Activated CD4-positive, alpha-beta T cell treated with anti-CD3 and anti-CD28 coated beads, Interleukin-2, Interleukin-4, amounts not matched to agents 100 ng/mL and 50 ng/mL, durations not matched to agents 16 hours and 8 hours (primary cell): ENCODE measurements around the gene FUT2.
"Not testable (repeated sequence)": the region's sequence is repeated elsewhere in the genome, so short reads cannot be mapped to it uniquely, and the experiment has no call there.

Experiments used
- DNase-seq: peaks from one replicate; pipeline ENCODE4 v3.0.0-alpha.2; 2020; ENCODE audit warnings: low spot score

The FUT2 gene

DNA sequence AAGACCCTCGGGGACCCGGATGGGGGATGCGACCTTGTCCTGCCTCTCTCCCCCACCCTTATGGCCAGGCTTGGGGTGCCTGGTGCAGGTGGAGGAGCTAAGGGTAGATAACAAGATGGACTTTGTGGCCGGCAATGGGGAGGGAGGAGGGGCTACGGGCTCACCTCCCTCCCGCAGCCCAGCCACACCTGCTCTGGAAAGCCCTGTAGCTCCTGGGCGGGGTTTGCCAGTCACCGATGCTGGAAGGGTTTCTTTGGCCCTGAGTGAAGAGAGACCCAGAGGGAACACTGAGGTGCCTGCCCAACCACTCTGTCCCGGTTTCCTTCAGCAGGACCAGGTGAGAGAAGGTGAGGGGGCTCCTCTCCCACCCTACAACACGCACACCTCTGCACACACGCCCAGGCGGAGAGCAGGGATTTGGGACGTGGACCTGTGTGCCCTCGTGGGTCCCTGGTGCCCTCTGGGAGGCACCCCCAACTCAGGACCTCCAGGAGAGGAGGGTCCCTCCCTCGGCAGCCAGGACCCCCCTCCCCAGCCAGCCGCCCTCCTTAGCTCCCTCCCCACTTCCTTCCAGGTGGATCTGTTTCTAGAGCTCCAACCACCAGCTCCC is at the start of gene FUT2:
Gene FUT2 (plus strand): TSS at position 229 of the 610 bp plus-strand sequence. CDS start 6,986 bp downstream, outside the sequence.
- no peak for DNase-seq

DNA sequence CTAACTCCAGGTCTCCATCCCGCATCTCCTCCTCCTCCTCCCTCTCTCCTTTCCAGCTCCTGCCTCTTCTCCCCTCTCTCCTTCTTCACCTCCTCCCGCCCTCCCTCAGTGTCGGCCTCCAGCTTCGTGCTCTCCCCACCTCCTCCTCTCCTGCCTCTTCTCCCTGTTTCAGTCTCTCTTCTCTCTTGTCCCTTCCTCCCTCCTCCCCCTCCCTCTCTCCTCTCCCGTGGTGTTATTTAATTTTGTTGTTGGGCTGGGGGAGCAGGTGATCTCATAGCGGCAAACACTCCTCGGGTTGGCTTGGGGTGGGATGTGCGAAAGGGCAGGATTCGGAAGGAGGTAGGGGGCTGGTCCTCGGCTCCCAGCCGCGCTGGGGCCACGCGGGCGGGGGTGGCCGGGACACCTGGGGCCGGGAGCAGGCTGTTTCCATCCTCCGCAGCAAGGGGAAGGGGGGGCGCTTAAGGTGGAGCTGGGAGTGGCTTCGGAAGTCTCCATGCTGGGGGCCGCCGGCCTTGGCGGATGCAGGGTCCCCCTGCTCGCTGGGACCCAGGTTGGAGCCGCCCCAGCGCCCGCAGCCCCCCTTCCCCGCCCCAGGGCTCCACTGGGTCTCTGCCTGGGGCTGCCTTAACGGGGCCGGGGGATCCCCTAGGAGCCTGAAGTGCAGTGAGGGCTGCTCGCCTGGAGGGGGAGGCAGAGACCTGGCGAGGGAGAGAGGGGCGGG is 49.6 kb upstream of the FUT2 start, which contains the start of gene CA11:
Gene CA11 (minus strand): TSS at position 187 of the 721 bp plus-strand sequence. CDS start 555 bp downstream, outside the sequence.
- peak; percentile 92 for DNase-seq

DNA sequence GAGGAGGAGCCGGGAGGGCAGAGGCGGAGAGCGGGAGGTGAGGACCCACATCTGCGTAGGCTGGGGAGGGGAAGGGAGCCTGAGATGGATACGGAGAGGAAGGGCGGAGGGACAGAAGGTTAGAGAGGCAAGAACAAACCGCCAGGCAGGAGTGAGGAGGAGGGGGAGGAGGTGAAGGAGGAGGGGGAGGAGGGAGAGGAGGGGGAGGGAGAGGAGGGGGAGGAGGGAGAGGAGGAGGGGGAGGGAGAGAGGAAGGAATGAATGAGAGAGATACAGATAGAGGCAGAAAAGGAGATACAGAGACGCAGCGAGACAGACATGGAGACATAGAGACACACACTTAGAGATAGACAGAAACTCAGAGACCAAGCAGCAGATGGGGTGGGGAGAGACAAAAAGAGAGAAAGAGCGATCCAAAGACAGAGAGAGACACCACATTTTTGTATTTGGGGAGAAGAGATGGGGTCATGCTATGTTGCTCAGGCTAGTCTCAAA is 49.0 kb upstream of the FUT2 start:
- DNase-seq, result no peak

DNA sequence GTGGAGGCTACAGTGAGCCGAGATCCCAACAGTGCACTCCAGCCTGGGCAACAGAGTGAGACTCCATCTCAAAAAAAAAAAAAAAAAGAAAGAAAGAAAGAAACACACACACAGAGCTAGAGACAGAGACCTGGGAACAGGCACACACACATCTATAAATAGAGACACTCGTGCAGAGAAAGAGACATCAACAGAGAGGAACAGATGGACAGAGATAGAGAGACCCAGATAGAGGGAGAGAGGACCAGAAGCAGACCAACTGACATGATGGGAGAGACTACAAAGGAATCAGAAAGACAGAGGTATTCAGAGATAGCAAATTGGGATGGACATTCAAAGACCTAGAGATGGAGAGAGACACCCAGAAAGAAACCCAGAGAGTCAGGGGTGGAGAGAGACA is 47.6 kb upstream of the FUT2 start:
- no peak for DNase-seq

DNA sequence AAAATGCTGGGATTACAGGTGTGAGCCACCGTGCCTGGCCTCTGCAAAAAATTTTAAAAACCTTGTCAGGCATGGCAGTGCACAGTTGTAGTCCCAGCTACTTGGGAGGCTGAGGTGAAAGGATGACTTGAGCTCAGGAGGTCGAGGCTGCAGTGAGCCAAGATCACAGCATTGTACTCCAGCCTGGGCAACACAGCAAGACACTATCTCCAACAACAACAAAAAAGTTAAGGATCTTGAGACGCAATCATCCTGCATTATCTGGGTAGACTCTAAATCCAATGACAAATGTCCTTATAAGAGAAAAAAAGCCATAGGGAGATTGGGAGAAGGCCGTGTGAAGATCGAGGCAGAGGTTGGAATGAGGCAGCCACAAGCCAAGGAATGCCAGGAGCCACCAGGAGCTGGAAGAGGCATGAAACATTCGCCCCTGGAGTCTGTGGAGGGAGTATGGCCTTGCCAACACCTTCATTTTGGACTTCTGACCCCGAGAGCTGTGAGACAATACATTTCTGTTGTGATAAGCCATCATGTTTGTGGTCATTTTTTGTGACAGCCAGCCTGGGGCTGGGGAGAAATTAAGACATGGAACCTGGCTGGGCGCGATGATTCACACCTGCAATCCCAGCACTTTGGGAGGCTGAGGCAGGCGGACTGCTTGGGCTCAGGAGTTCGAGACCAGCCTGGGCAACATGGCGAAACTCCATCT is 44.6 kb upstream of the FUT2 start:
- no peak for DNase-seq

DNA sequence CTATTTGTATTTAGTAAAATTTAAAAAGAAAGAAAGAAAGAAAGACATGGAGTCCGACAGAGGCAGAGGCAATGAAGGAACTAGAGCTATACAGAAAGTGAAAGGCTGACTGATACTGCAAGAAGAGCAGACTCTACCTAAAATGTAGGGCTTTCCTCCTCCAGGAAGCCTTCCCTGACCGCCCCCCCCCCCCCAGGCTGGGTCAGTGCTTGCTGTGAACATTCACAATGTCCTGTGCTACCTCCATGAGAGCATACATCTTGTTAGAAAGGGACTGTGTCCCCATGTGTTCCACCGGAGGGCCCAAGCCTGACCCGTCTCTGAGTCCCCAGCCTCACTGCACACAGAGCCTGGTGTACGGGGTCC is 44.1 kb upstream of the FUT2 start:
- DNase-seq, result no peak

DNA sequence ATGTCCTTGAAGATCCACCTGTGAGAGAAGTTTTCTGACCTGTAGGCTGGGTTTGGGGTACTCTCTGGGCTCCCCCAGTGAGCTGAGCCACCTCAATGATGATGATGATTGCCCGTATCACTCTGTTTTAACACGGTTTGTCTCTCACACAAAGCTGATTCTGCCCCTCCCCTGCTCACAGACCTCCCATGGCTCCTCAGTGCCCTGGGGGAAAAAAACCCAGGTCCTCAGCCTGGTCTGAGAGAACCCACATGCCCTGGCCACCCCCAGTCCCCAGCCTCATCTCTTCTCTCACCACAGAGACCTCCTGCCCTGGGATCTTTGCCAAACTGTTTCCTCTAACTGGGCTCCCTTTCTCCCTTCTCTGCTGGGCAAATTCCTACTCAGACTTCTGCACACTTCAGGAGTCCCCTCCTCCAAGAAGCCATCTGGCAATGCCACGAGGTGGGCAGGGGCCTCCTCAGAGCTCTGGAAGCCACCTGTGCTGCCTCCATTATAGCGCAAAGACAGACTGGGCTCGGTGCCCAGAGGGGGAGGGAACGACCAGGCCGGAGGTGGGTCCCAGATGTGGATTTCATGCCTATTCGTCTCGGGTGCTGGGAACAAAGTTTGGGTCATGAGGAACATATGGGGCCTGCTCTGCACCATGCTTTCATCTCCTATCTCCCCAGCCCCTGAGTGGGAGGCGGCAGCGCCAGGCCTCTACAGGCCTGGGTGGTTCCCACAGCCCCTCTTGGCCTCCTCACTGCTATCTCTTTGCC is 41.3 kb upstream of the FUT2 start:
- DNase-seq, result no peak

DNA sequence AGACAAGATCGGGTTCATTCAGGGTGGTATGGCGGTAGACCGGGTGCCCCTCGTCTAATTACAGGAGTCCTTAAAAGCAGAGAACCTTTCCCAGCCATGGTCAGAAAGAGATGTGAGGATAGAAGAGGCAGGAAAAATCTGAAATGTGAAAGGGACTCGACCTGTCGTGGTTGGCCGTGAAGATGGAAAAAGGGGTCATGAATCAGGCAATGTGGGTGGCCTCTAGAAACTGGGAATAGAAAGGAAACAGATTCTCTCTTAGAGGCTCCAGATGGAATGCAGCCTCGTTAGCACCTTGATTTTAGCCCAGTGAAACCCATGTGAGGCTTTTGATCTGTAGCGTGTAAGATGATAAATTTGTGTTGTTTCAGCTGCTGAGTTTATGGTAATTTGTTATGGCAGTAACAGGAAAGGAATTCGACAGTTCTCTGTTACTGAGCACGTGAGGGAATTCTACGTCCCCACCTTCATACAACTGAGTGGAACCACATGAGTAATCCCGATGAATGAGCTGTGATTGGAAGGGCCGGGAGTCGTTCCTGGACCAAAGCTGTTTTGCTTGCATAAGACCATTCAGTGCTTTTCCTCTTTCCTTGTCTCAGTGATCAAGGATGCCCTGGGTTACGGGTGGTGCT is 38.8 kb upstream of the FUT2 start:
- no peak for DNase-seq

DNA sequence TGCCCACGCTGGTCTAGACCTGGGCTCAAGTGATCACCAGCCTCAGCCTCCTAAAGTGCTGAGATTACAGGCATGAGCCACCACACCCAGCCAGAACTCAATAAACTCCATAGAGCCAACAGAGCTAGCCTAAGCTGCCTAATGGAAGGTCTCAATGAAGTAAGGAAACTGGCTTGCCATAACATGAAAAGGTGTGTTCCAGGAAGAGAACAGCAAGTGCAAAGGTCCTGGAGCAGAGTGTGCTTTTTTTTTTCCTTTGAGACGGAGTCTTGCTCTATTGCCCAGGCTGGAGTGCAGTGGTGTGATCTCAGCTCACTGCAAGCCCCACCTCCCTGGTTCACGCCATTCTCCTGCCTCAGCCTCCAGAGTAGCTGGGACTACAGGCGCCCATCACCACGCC is 37.9 kb upstream of the FUT2 start:
- not testable (repeated sequence) for DNase-seq

DNA sequence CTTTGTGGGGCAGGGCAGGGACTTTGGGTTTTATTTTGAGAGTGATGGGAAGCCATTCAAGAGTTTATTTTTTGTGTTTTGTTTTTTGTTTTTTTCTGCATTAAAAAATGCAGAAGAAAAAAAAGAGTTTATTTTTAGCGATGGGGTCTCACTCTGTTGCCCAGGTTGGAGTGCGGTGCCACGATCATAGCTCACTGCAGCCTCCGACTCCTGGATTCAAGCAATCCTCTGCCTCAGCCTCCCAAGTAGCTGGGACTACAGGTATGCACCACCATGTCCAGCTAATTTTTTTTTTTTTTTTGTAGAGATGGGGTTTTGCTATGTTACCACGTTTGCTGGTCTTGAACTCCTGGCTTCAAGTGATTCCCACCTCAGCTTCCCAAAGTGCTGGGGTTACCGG is 37.3 kb upstream of the FUT2 start:
- DNase-seq, result no peak

DNA sequence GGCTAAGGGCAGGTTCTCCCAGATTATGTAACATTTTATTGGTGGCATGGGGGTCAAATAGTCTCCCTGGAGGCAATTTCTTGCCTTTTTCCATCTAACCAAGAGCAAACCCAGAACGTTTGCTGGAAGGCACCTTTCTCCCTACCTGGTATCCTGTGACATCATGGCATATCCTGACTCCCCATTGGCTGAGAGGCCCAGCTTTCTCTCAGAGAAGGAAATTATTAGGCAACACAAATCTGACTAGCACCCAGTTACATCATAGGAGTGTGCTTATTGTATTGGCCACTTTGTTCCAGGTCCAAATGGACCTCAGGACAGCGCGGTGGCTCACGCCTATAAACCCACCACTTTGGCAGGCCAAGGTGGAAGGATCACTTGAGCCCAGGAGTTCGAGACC is 36.0 kb upstream of the FUT2 start:
- DNase-seq, result no peak

DNA sequence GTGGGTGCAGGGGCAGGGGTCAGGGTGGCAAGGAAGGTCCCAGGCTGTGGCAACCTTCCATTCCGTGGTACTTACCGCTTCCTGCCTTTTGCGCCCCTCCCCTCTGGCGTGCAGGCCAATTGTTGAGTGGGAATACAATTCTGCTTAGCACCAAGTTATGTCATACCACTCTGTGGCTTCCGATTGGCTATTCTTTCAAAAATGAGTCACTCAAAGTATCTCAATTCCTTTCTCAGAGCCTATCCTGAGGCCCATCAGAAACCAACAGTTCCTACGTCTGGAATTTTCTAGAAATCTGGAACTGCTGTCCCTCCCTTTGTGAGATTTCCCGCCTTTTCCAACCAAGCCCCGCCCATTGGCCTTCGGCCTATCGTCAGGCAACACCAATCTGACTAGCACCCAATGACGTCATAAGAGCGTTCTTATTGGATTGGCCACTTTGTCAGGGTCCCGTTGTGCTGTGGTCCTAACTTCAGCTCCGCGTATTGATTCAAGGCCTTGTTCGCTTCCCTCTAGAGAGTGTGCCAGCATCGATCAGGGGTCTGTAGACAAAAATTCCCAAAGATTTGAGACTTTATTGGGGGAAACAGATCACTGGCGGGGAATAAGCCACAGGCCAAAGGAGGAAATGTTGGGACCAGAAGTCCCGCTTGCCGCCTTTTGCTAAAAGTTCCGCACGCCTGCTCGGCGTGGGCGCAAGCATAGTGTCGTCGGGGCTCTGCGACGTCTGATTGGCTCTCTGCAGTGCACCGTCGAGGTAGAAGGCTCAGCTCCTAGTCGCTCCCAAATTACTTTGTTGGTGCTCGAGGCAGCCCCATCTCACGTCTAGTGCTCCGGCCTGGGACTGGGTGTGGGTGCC is 34.7 kb upstream of the FUT2 start:
- peak; percentile 94 for DNase-seq

DNA sequence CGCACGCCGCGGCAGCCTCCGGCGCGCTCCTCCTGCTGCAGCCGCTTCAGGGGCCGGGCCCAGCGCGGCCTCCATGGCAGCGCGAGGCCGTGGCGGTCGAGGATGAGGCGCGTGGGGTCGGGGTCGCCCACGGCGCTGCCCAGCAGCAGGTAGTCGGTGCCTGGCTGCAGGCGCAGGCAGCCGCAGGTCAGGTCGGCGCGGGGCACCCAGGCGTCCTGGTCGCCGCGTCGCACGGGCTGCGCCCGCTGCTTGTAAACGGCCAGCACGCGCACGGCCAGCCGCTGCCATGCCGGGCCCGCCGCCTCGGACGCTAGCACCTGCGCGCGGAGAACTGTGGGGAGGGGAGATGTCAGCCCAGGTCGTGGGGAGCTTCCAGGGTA is 34.1 kb upstream of the FUT2 start:
- DNase-seq, result no peak

DNA sequence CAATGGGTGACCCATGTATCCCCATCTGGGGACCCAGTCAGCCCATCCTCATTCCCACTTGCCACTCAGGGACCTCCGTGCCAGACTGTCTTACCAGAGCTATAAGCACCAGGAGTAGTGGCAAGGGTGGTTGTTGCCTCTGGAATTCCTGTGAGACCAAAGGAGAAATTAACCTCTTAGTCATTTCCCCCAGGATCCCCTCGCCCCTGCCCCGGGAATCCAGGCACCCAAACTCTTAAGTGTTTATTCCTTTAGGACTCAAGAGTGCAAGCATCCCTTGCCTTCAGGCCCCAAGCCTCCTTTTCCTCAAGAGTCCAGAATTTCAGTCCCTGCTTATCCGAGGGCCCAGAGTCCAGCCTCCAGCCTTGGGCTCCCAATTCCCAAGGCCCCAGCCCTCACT is 32.1 kb upstream of the FUT2 start:
- DNase-seq, result no peak

DNA sequence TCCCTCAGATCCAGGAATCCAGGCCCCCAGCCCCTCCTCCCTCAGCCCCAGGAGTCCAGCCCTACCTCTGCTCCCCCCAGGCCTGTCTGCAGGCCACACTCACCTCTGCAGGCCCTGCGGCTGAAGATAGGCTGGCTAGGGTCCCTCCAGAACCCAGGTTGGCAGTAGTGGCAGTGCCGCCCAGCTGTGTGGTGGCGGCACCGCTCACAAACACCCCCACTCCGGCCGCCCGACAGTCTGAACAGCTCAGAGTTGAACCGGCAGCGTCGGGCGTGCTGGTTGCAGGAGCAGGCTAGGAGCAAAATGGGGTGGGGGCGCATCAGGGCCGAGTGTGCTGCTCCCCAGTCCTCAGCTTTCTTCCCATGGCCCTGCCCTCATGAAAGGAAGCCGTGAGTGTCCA is 31.3 kb upstream of the FUT2 start:
- no peak for DNase-seq

DNA sequence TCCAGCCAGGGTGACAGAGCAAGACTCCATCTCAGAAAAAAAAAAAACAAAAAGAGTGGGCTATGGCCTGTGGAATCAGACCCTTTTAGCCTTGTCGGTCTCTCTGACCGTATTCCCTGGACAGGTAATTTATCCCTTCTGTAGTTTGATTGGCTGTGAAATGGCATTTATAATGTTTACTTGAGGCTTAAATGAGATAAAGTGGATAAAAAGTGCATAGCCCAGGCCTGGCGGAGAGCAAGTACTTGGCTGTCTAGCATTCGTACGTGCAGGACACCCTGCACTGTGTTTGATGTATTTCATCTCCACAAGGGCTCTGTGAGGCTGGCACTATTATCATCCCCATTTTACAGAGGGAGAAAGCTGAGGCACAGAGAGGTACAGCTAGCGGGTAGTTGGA is 30.0 kb upstream of the FUT2 start:
- DNase-seq, result no peak

DNA sequence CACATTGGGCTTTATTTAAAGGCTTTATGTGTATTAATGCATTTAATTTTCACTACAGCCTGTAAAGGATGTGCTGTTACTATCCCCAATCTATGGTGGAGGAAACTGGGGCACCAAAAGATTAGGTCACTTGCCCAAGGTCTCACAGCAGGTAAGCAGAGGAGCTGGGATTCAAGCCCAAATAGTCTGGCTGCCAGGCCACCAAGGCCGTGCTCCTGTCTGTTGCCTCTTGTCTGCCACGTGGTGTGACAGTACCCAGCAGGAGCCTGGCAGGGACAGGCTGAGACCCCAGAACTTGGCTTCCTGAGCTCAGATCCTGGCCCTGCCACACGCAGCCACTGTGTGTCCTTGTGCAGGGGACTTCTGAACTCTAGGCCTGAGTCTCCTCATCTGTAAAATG is 27.4 kb upstream of the FUT2 start:
- DNase-seq, result no peak

DNA sequence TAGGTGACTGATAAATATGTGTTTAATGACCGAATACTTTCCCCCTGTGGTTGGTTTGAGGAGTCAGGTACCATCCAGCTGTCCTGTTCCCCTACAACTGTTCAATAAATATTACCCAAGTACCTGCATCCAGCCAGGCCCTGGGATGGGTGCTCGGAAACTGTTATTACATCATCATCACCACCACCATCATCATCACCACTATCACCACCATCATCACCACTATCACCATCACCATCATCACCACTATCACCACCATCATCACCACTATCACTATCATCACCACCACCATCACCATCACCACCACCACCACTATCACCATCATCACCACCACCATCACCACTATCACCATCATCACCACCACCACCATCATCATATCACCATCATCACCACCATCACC is 27.0 kb upstream of the FUT2 start:
- DNase-seq, result no peak

DNA sequence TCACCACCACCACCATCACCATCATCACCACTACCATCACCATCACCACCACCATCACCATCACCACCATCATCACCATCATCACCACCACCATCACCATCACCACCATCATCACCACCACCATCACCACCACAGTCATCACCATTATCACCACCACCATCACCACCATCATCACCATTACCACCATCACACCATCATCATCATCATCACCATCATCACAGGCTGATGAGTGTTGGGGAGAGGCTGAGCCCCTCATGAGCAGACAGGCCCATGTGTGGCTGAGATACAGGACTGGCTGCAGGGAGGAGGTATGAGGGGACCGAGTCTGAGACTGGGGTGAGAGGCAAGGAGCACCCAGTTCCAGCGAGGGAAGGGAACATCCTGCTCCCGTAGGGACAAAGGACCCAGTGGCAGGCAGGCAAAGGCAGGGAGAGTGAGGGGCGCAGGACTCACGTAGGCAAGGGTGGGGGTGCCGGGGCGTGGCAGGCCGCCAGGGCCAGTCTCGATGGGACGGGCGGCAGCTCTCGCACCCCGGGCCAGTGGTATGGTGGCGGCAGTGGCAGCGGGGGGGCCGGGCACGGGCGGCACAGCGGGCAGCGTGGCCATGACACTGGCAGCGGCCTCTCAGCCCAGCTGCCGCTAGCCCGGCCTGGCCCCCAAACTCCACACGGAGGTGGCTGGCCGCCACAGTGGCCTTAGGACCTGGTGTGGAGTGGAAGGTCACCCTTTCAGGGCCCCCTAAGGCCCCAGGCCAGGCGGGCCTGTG is 25.7 kb upstream of the FUT2 start:
- DNase-seq, result no peak
